ENCODE measurements around the gene CD200. TPM values are rescaled to one million over a fixed set of nuclear protein-coding genes. Genes with fewer than 3 reads are reported as not detected.

CD200 gene
- total and polyA plus RNA-seq, 9 of the 15 experiments (the other 6 are each of a cell fraction or from before 2014, with no cell fraction given), result 0.13 TPM; not detected in 8

DNA sequence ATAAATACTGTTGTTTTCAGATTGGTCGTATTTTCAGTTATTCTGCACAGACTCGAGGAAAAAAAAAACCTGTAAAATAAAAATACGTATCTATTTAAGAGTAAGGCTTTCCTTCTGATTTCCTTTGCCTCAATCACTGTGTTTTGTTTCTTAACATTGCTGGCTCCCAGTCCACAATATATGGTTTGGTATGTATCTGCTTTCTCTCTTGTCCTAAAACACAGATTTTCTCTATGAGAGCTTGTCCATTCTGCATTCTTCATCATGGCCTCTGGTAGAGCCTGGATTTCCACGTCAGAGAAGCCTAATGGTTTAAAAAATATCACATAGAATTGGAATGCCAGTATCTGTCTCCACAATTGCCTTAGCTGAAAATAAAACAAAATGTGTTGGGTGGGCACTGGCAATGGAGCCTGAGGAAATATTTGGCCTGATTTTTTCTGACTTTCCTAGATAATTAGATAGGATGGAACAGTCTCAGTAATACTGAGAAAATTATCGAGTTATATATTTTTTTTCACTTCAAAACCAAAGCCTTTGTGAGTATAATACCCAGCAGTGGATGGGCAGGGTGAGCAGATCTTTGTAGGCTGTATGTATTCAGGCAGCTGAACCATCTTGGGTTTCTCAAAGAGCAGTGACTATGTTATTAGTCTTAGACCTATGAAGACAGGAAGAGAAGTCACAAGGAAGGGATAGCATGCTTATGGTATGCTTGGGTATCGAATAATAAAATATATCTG lies 1.9 kb downstream of the CD200 start:
- DNase-seq (ENCODE audit: extremely low read depth in 1 of 4, low spot score in 3 of 4) (no peak), ATAC-seq (no peak), FAIRE-seq (no peak)

DNA sequence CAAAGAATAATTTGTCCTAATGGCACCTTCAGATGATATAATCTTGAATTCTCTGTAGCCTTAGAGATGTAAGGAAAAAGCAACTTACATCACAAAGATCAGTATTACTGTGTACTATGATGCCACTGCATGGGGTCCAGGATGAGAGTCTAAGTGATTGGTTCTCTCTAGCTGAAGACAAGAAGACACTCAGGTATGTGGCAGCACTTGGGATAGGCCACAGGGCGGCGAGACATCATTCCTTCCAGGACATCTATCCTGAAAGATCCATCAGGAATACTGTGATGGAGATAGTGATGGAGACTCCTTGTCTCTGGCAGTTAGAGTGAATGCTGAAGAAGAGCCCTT lies 2.5 kb downstream of the CD200 start:
- Histone ChIP-seq H2AFZ (ENCODE audit: low read depth, low read length) (no peak overlapping the region), H3K4me3 (no peak overlapping the region), H3K36me3 (ENCODE audit: control insufficient read depth, insufficient read depth, low read length) (no peaks in the 10 kb centered on the region), H3K4me2 (ENCODE audit: insufficient read depth, low read length) (no peak overlapping the region), H3K27ac (ENCODE audit: extremely low read depth, low read depth, low read length) (no peak overlapping the region), H3K9me1 (ENCODE audit: control insufficient read depth, insufficient read depth, low read length) (no peaks in the 10 kb centered on the region), H3K79me2 (ENCODE audit: control insufficient read depth, insufficient read depth, low read length) (no peaks in the 10 kb centered on the region), H3K27me3 (ENCODE audit: control insufficient read depth in 2 of 2, insufficient read depth in 2 of 2, low read length in 2 of 2) (peaks cover 3 to 11% of the 10 kb centered on the region in 2 experiments; a peak in 4 of 5 replicates), H3K9me3 (replicated peaks; ENCODE audit: control insufficient read depth, insufficient read depth, low read depth, low read length) (no peaks in the 10 kb centered on the region), H3K4me1 (replicated peaks in 1 of 2; ENCODE audit: control insufficient read depth in 2 of 2, insufficient read depth in 2 of 2, low read length in 2 of 2) (peaks cover 0 to 6% of the 10 kb centered on the region in 2 experiments; a peak in 2 of 5 replicates), H4K20me1 (replicated peaks; ENCODE audit: control insufficient read depth, insufficient read depth, low read length) (no peaks in the 10 kb centered on the region), H3K9ac (ENCODE audit: insufficient read depth in 1 of 2, low read depth in 2 of 2, low read length in 2 of 2) (no peak overlapping the region)
- no peak for FAIRE-seq
- ChIA-PET CTCF (ENCODE audit: low intra/inter-chr PET ratio) (no interaction called here), POLR2A (no interaction called here)
- in situ Hi-C loops (cut with MboI), result no loop called here
- no TSS peak for BruUV-seq (replicated peaks)
- TF ChIP-seq HSF4 (CRISPR knock-in tag; IDR thresholded peaks at IDR 0.05; ENCODE audit: borderline replicate concordance) (no peak), GTF2B (IDR thresholded peaks at IDR 0.05; ENCODE audit: extremely low read depth, insufficient read length) (no peak), ZBTB5 (IDR thresholded peaks at IDR 0.05) (no peak), POLR2AphosphoS2 (IDR thresholded peaks at IDR 0.05; ENCODE audit: low read length) (no peak)
- TF ChIP-seq, protein P1, sequence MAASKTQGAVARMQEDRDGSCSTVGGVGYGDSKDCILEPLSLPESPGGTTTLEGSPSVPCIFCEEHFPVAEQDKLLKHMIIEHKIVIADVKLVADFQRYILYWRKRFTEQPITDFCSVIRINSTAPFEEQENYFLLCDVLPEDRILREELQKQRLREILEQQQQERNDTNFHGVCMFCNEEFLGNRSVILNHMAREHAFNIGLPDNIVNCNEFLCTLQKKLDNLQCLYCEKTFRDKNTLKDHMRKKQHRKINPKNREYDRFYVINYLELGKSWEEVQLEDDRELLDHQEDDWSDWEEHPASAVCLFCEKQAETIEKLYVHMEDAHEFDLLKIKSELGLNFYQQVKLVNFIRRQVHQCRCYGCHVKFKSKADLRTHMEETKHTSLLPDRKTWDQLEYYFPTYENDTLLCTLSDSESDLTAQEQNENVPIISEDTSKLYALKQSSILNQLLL (CRISPR knock-in tag; IDR thresholded peaks at IDR 0.05; ENCODE audit: borderline replicate concordance), result no peak
- intact Hi-C loops (cut with micrococcal nuclease), result no loop called here
- no peak for ATAC-seq
- 0% methylated on average over 2 of the region's 2 CpGs for WGBS (ENCODE audit: insufficient coverage, low coverage, missing lambda C conversion rate)
- no peak for DNase-seq (ENCODE audit: extremely low read depth in 1 of 4, low spot score in 3 of 4)

More for the DNA sequence above, 1.9 kb downstream of the CD200 start:
- Histone ChIP-seq H3K4me3 (no peak overlapping the region), H2AFZ (ENCODE audit: low read depth, low read length) (no peak overlapping the region), H3K79me2 (ENCODE audit: control insufficient read depth, insufficient read depth, low read length) (no peaks in the 10 kb centered on the region), H3K9me1 (ENCODE audit: control insufficient read depth, insufficient read depth, low read length) (no peaks in the 10 kb centered on the region), H3K4me1 (replicated peaks in 1 of 2; ENCODE audit: control insufficient read depth in 2 of 2, insufficient read depth in 2 of 2, low read length in 2 of 2) (peaks cover 0 to 6% of the 10 kb centered on the region in 2 experiments; a peak in 2 of 5 replicates), H3K27ac (ENCODE audit: extremely low read depth, low read depth, low read length) (no peak overlapping the region), H4K20me1 (replicated peaks; ENCODE audit: control insufficient read depth, insufficient read depth, low read length) (no peaks in the 10 kb centered on the region), H3K27me3 (ENCODE audit: control insufficient read depth in 2 of 2, insufficient read depth in 2 of 2, low read length in 2 of 2) (peaks cover 3 to 11% of the 10 kb centered on the region in 2 experiments; a peak in 4 of 5 replicates), H3K36me3 (ENCODE audit: control insufficient read depth, insufficient read depth, low read length) (no peaks in the 10 kb centered on the region), H3K9me3 (replicated peaks; ENCODE audit: control insufficient read depth, insufficient read depth, low read depth, low read length) (no peaks in the 10 kb centered on the region), H3K9ac (ENCODE audit: insufficient read depth in 1 of 2, low read depth in 2 of 2, low read length in 2 of 2) (no peak overlapping the region), H3K4me2 (ENCODE audit: insufficient read depth, low read length) (no peak overlapping the region)
- intact Hi-C loops (cut with micrococcal nuclease) (no loop called here), in situ Hi-C loops (cut with MboI) (no loop called here)
- no TSS peak for BruUV-seq (replicated peaks)
- 0% methylated on average over 6 of the region's 6 CpGs for WGBS (ENCODE audit: insufficient coverage, low coverage, missing lambda C conversion rate)
- ChIA-PET CTCF (ENCODE audit: low intra/inter-chr PET ratio) (no interaction called here), POLR2A (no interaction called here)
- no peak for TF ChIP-seq PCBP2 (IDR thresholded peaks at IDR 0.05; ENCODE audit: low read depth, low read length, poor library complexity, severe bottlenecking)
- no peak for TF ChIP-seq ASH1L (IDR thresholded peaks at IDR 0.05; ENCODE audit: borderline replicate concordance, low read depth, partially characterized antibody)

Data from K562 (cell line).